PC-3 (cell line): ENCODE data around the gene IFT20.

Source experiments
- CTCF ChIP-seq: fragments of 300-600 bp; sonication (generic); conservative IDR thresholded peaks from 2 replicates; pipeline ENCODE4 v1.5.1; 2017; ENCODE audit warnings: antibody characterized with exemption, low read depth, mild to moderate bottlenecking, low read length
- EZH2 ChIP-seq: fragments of 300-600 bp; sonication (generic); IDR thresholded peaks from one replicate; pipeline ENCODE4 v1.6.1; 2017; ENCODE audit warnings: antibody characterized with exemption, mild to moderate bottlenecking, low read length; ENCODE audit not compliant: unreplicated experiment
- EZH2phosphoT487 ChIP-seq: fragments of 300-600 bp; sonication (generic); IDR thresholded peaks from 2 replicates; pipeline ENCODE4 v1.6.1; 2018; ENCODE audit warnings: mild to moderate bottlenecking, antibody characterized with exemption, low read length, borderline replicate concordance

GRCh38 chr17:28295677-28296578 is 39.3 kb downstream of the IFT20 start:
- TF ChIP-seq CTCF (no peak), EZH2 (no peak), EZH2phosphoT487 (no peak)
